K562 (cell line): Measurements from ENCODE around the gene DBP. TPM values are rescaled to one million over a fixed set of nuclear protein-coding genes. Genes with fewer than 3 reads are reported as not detected.

Experiments
- AFF4 ChIP-seq: sonication (generic); formaldehyde crosslinking; IDR thresholded peaks from 2 replicates; pipeline ENCODE4 v1.8.0; 2023; ENCODE audit warnings: mild to moderate bottlenecking, missing genetic modification reagents
- ATF1 ChIP-seq, 2 experiments: fragments of 450-650 bp in 1 of 2; IDR thresholded peaks; 2 replicates each; pipeline ENCODE4 v1.6.1; 2016; ENCODE audit warnings: missing compliant biosample characterization in 1 of 2, missing genetic modification characterization in 1 of 2
- ATF7 ChIP-seq: fragments of 450-650 bp; IDR thresholded peaks from 2 replicates; pipeline ENCODE4 v1.7.1; 2014; ENCODE audit warnings: mild to moderate bottlenecking, moderate library complexity
- CBX3 ChIP-seq, 2 experiments: IDR thresholded peaks; 1 replicate in 1 of 2; 2 replicates in 1 of 2; pipeline ENCODE4 v1.6.1; 2012; ENCODE audit warnings: inconsistent platforms in 2 of 2, low read length in 2 of 2, borderline replicate concordance in 1 of 2, control low read depth in 1 of 2
- ESRRB ChIP-seq: fragments of 250-450 bp; sonication (Bioruptor Pico); IDR thresholded peaks from 2 replicates; pipeline ENCODE4 v1.5.0; 2020; ENCODE audit warnings: mild to moderate bottlenecking, moderate library complexity, borderline replicate concordance
- HBP1 ChIP-seq: fragments of 450-650 bp; formaldehyde crosslinking; IDR thresholded peaks from 2 replicates; pipeline ENCODE4 v1.4.0; 2022; ENCODE audit warnings: missing genetic modification characterization
- JUN ChIP-seq, 2 experiments: sonication (generic) in 1 of 2; formaldehyde crosslinking in 1 of 2; IDR thresholded peaks; 2 replicates each; pipeline versions ENCODE4 v1.6.1 to v1.8.0; 2012 to 2022; ENCODE audit warnings: borderline replicate concordance in 2 of 2, mild to moderate bottlenecking in 2 of 2, improper control_type of control experiment in 1 of 2, low read depth in 1 of 2, low read length in 1 of 2, missing genetic modification reagents in 1 of 2
- KDM1A ChIP-seq, 2 experiments: fragments of 450-650 bp; IDR thresholded peaks; 2 replicates each; pipeline ENCODE4 v1.6.1; 2016; ENCODE audit warnings: mild to moderate bottlenecking in 2 of 2
- POLR2G ChIP-seq: fragments of 200-400 bp; formaldehyde crosslinking; IDR thresholded peaks from 2 replicates; pipeline ENCODE4 v1.6.1; 2017; ENCODE audit warnings: low read depth, mild to moderate bottlenecking, antibody characterized with exemption, low read length, moderate library complexity
- SRSF7 ChIP-seq: fragments of 200-400 bp; formaldehyde crosslinking; optimal IDR thresholded peaks from 2 replicates; pipeline ENCODE3; 2017; ENCODE audit warnings: mild to moderate bottlenecking, low read depth, low read length
- ZBTB12 ChIP-seq: fragments of 250-450 bp; sonication (Bioruptor Pico); IDR thresholded peaks from 2 replicates; pipeline ENCODE4 v1.4.0; 2020
- ZBTB33 ChIP-seq: sonication (generic); formaldehyde crosslinking; IDR thresholded peaks from 2 replicates; pipeline ENCODE4 v1.8.1; 2023; ENCODE audit warnings: mild to moderate bottlenecking, missing genetic modification reagents
- ZNF197 ChIP-seq: fragments of 200-800 bp; sonication (Bioruptor generic); IDR thresholded peaks from 2 replicates; pipeline ENCODE4 v1.6.1; 2016; ENCODE audit warnings: low read depth, missing genetic modification characterization, missing compliant biosample characterization
- ZNF639 ChIP-seq, 2 experiments: fragments of 200-800 bp in 1 of 2; sonication (Bioruptor generic) in 1 of 2; sonication (generic) in 1 of 2; formaldehyde crosslinking in 1 of 2; IDR thresholded peaks in 1 of 2; conservative IDR thresholded peaks in 1 of 2; 2 replicates each; pipeline versions ENCODE4 v1.5.0 to v1.6.1; 2016 to 2020; ENCODE audit warnings: missing compliant biosample characterization in 1 of 2, missing genetic modification characterization in 1 of 2, missing genetic modification reagents in 1 of 2
- polyA plus RNA-seq, 8 experiments: library from polyadenylated mRNA; depleted of rRNA in 4 of 8; stranded (reverse) in 5 of 8; unstranded in 3 of 8; fragments of >200 nt; fragmentation: Nextera tagmentation in 2 of 8; fragmentation: Illumina TruSeq in 1 of 8; extraction: Ambion mirVana in 2 of 8; extraction: Trizol in 1 of 8; gene quantifications; 2 replicates each; pipeline versions ENCODE4 v1.2.1 to v1.2.3, GENCODE V29; 2011 to 2014; ENCODE audit warnings: inconsistent platforms in 1 of 8, missing spikeins in 1 of 8
- total RNA-seq, 7 experiments: library from RNA; depleted of rRNA in 6 of 7; stranded (reverse); fragments of >200 nt in 6 of 7; fragmentation: Illumina TruSeq in 2 of 7; extraction: Trizol in 2 of 7; gene quantifications; 2 replicates each; pipeline versions ENCODE4 v1.2.1 to v1.2.3, GENCODE V29; 2011 to 2021; ENCODE audit warnings: low replicate concordance in 1 of 7

The DBP gene
- total and polyA plus RNA-seq, 9 of the 15 experiments (the other 6 are each of a cell fraction or from before 2014, with no cell fraction given) = 0.25 to 5.5 (median 1.8) TPM

- TF ChIP-seq AFF4 (CRISPR knock-in tag) = no peak
- no peak for TF ChIP-seq HBP1 (CRISPR knock-in tag)
- TF ChIP-seq KDM1A (IDR thresholded peaks at IDR 0.05) = no peak
- peak; percentile 94 for TF ChIP-seq JUN (IDR thresholded peaks at IDR 0.05; ENCODE audit: borderline replicate concordance, low read depth, low read length)
- no peak for TF ChIP-seq JUN (CRISPR knock-in tag; IDR thresholded peaks at IDR 0.05; ENCODE audit: borderline replicate concordance)
- no peak for TF ChIP-seq ESRRB (CRISPR knock-in tag)
- peak; percentile 72 for TF ChIP-seq ATF1 (CRISPR knock-in tag; IDR thresholded peaks at IDR 0.05)
- TF ChIP-seq ATF1 (tag; IDR thresholded peaks at IDR 0.05) = peak; percentile 99
- TF ChIP-seq POLR2G = no peak
- TF ChIP-seq ATF7 = peak; percentile 100
- TF ChIP-seq ZNF197 (CRISPR knock-in tag) = no peak
- TF ChIP-seq SRSF7 = no peak
- TF ChIP-seq CBX3 (IDR thresholded peaks at IDR 0.05; ENCODE audit: borderline replicate concordance in 1 of 2, low read length in 2 of 2) = peak in 1 of 2 experiments; percentile 68; a peak in 1 of 3 replicates
- TF ChIP-seq ZBTB33 = peak; percentile 92
- peak; percentile 91 for TF ChIP-seq ZBTB12 (CRISPR knock-in tag)
- TF ChIP-seq ZNF639 (CRISPR knock-in tag; conservative IDR thresholded peaks at IDR 0.05 in 1 of 2, IDR thresholded peaks at IDR 0.05 in 1 of 2) = peak in 1 of 2 experiments; percentile 43; a peak in 1 of 4 replicates
Measured at GRCh38 chr19:48660852-48661710, 23.9 kb upstream of the DBP start (continued).
